IMR-90 (cell line): ENCODE measurements around the gene GTF2F2. TPM values are rescaled to one million over a fixed set of nuclear protein-coding genes. Genes with fewer than 3 reads are reported as not detected.

Experiments
- ATAC-seq: fragments of 200-7000 bp; cut with Tn5 transposase; 2 replicates; pipeline ENCODE4 v1.9.1; 2020; ENCODE audit warnings: low read depth, mild to moderate bottlenecking, moderate library complexity
- BruUV-seq: library from RNA; stranded (reverse); fragments of 400-500 nt; replicated peaks from 2 replicates; lab custom pipeline; 2021; lab: Mats Ljungman, UMichigan
- CTCF ChIA-PET: fragments of 300-600 bp; formaldehyde crosslinking; extraction: SDS; loops from one replicate; lab custom pipeline; 2021; ENCODE audit warnings: antibody characterized with exemption; lab: Yijun Ruan, JAX
- POLR2A ChIA-PET: fragments of 300-600 bp; sonication (Branson Sonifier 250); formaldehyde crosslinking; loops from one replicate; lab custom pipeline; 2022; ENCODE audit warnings: antibody characterized with exemption; ENCODE audit not compliant: unreplicated experiment; lab: Charles Lee
- DNase-seq: peaks from one replicate; pipeline ENCODE4 v3.0.0; 2013
- H2AFZ ChIP-seq: replicated peaks from 2 replicates; pipeline ENCODE3; 2013; ENCODE audit warnings: low read length, mild to moderate bottlenecking; ENCODE audit not compliant: poor library complexity
- H2AK5ac ChIP-seq: 2 replicates; pipeline ENCODE4 v1.6.1; 2013; ENCODE audit warnings: low read depth, low read length, inconsistent platforms
- H2AK9ac ChIP-seq: replicated peaks from 2 replicates; pipeline ENCODE3; 2013; ENCODE audit warnings: mild to moderate bottlenecking, low read depth, low read length, moderate library complexity; ENCODE audit not compliant: poor library complexity
- H2BK120ac ChIP-seq: 2 replicates; pipeline ENCODE4 v1.6.1; 2013; ENCODE audit warnings: low read depth, low read length, inconsistent platforms
- H2BK15ac ChIP-seq: 3 replicates; pipeline ENCODE4 v1.6.1; 2013; ENCODE audit warnings: low read depth, low read length, inconsistent platforms
- H2BK20ac ChIP-seq: 2 replicates; pipeline ENCODE4 v1.6.1; 2013; ENCODE audit warnings: low read depth, mild to moderate bottlenecking, inconsistent platforms, low read length, moderate library complexity
- H2BK5ac ChIP-seq: 2 replicates; pipeline ENCODE4 v1.6.1; 2013; ENCODE audit warnings: mild to moderate bottlenecking, low read depth, low read length, inconsistent platforms; ENCODE audit not compliant: poor library complexity, severe bottlenecking
- H3K14ac ChIP-seq: replicated peaks from 2 replicates; pipeline ENCODE4 v1.6.1; 2013; ENCODE audit warnings: low read depth, low read length, inconsistent platforms
- H3K18ac ChIP-seq: 2 replicates; pipeline ENCODE4 v1.6.1; 2013; ENCODE audit warnings: low read depth, low read length, control low read depth
- H3K23ac ChIP-seq: 2 replicates; pipeline ENCODE4 v1.6.1; 2013; ENCODE audit warnings: low read depth, low read length, inconsistent platforms
- H3K27ac ChIP-seq: 2 replicates; pipeline ENCODE4 v1.5.1; 2013; ENCODE audit warnings: mild to moderate bottlenecking, control low read depth, low read length; ENCODE audit not compliant: insufficient read depth
- H3K27me3 ChIP-seq: 2 replicates; pipeline ENCODE4 v1.6.1; 2013; ENCODE audit warnings: low read length; ENCODE audit not compliant: control insufficient read depth, insufficient read depth
- H3K36me3 ChIP-seq: 2 replicates; pipeline ENCODE4 v1.6.1; 2013; ENCODE audit warnings: low read length, mixed read lengths; ENCODE audit not compliant: control insufficient read depth, insufficient read depth
- H3K4ac ChIP-seq: 2 replicates; pipeline ENCODE4 v1.6.1; 2013; ENCODE audit warnings: low read depth, low read length, inconsistent platforms
- H3K4me1 ChIP-seq: 2 replicates; pipeline ENCODE4 v1.6.1; 2013; ENCODE audit warnings: low read length, mixed read lengths; ENCODE audit not compliant: control insufficient read depth, insufficient read depth
- H3K4me2 ChIP-seq: 2 replicates; pipeline ENCODE4 v1.6.1; 2013; ENCODE audit warnings: low read depth, mild to moderate bottlenecking, control low read depth, low read length, moderate library complexity
- H3K4me3 ChIP-seq: 2 replicates; pipeline ENCODE4 v1.5.1; 2013; ENCODE audit warnings: low read depth, mild to moderate bottlenecking, control low read depth, low read length, moderate library complexity; ENCODE audit not compliant: insufficient read depth
- H3K56ac ChIP-seq: 2 replicates; pipeline ENCODE4 v1.6.1; 2013; ENCODE audit warnings: low read length, inconsistent platforms; ENCODE audit not compliant: insufficient read depth; ENCODE audit errors: extremely low read depth
- H3K79me1 ChIP-seq, 2 experiments: 2 replicates each; pipeline ENCODE4 v1.6.1; 2013; ENCODE audit warnings: low read length in 2 of 2, inconsistent platforms in 1 of 2, low read depth in 1 of 2
- H3K9ac ChIP-seq: 2 replicates; pipeline ENCODE4 v1.6.1; 2013; ENCODE audit warnings: low read depth, low read length, control low read depth
- H3K9me1 ChIP-seq: 2 replicates; pipeline ENCODE4 v1.6.1; 2013; ENCODE audit warnings: low read length, inconsistent platforms; ENCODE audit not compliant: insufficient read depth
- H3K9me3 ChIP-seq: 2 replicates; pipeline ENCODE4 v1.6.1; 2013; ENCODE audit warnings: low read length; ENCODE audit not compliant: control insufficient read depth, insufficient read depth
- H4K20me1 ChIP-seq: 2 replicates; pipeline ENCODE4 v1.6.1; 2013; ENCODE audit warnings: low read length, inconsistent platforms; ENCODE audit not compliant: insufficient read depth
- H4K5ac ChIP-seq: 2 replicates; pipeline ENCODE4 v1.6.1; 2013; ENCODE audit warnings: mild to moderate bottlenecking, low read depth, low read length, control low read depth
- H4K8ac ChIP-seq, 2 experiments: 2 replicates each; pipeline ENCODE4 v1.6.1; 2013; ENCODE audit warnings: low read depth in 2 of 2, low read length in 2 of 2, control low read depth in 1 of 2, inconsistent platforms in 1 of 2
- H4K91ac ChIP-seq: 2 replicates; pipeline ENCODE4 v1.6.1; 2013; ENCODE audit warnings: low read depth, low read length, inconsistent platforms; ENCODE audit not compliant: insufficient read depth
- BHLHE40 ChIP-seq: fragments of 150-350 bp; IDR thresholded peaks from 2 replicates; pipeline ENCODE4 v1.6.1; 2016; ENCODE audit warnings: mild to moderate bottlenecking, low read depth, low read length
- CEBPB ChIP-seq: IDR thresholded peaks from 2 replicates; pipeline ENCODE4 v1.6.1; 2012; ENCODE audit warnings: low read depth, low read length, improper control_type of control experiment
- CHD1 ChIP-seq: IDR thresholded peaks from 2 replicates; pipeline ENCODE4 v1.6.1; 2012; ENCODE audit warnings: low read depth, low read length, improper control_type of control experiment
- CTCF ChIP-seq: conservative IDR thresholded peaks from 2 replicates; pipeline ENCODE4 v1.5.1; 2012; ENCODE audit warnings: mild to moderate bottlenecking, low read depth, low read length, improper control_type of control experiment
- FOS ChIP-seq: fragments of 150-350 bp; IDR thresholded peaks from 2 replicates; pipeline ENCODE4 v1.6.1; 2016; ENCODE audit warnings: low read depth, low read length
- MAZ ChIP-seq: IDR thresholded peaks from 2 replicates; pipeline ENCODE4 v1.6.1; 2012; ENCODE audit warnings: low read depth, mild to moderate bottlenecking, low read length, improper control_type of control experiment, moderate library complexity, borderline replicate concordance
- MXI1 ChIP-seq: IDR thresholded peaks from 2 replicates; pipeline ENCODE4 v1.6.1; 2012; ENCODE audit warnings: low read depth, mild to moderate bottlenecking, low read length, moderate library complexity, borderline replicate concordance
- POLR2A ChIP-seq: IDR thresholded peaks from 2 replicates; pipeline ENCODE4 v1.6.1; 2012; ENCODE audit warnings: mild to moderate bottlenecking, low read depth, low read length
- RCOR1 ChIP-seq: IDR thresholded peaks from 2 replicates; pipeline ENCODE4 v1.6.1; 2012; ENCODE audit warnings: mild to moderate bottlenecking, low read length, improper control_type of control experiment; ENCODE audit not compliant: insufficient replicate concordance
- RFX5 ChIP-seq: IDR thresholded peaks from 2 replicates; pipeline ENCODE4 v1.8.0; 2012; ENCODE audit warnings: low read depth, mild to moderate bottlenecking, low read length, moderate library complexity
- WGBS, 2 experiments: methylation state at CpG; one replicate each; pipeline versions ENCODE4 v1.1.5 to v1.1.7; 2013; ENCODE audit warnings: missing lambda C conversion rate in 2 of 2; ENCODE audit not compliant: insufficient read length in 1 of 2; ENCODE audit errors: extremely low coverage in 2 of 2; 5-methylcytosine and 5-hydroxymethylcytosine counted together
- dilution Hi-C: fragments of 300-500 bp; cut with HindIII; formaldehyde crosslinking; loops from one replicate; pipeline ENCODE4 v1.14.3; 2018; ENCODE audit warnings: low sequenced_read_pairs; ENCODE audit not compliant: unreplicated experiment
- in situ Hi-C: fragments of 300-500 bp; cut with MboI; formaldehyde crosslinking; loops from 3 replicates; pipeline ENCODE4 v1.14.3; 2019; ENCODE audit warnings: low sequenced_read_pairs, inconsistent platforms, mixed read lengths
- intact Hi-C: fragments of 100-400 bp; cut with micrococcal nuclease; formaldehyde crosslinking; loops from 2 replicates; pipeline ENCODE4 v1.10.0; 2022
- polyA plus RNA-seq, 3 experiments: library from polyadenylated mRNA; depleted of rRNA; stranded (reverse); fragments of >200 nt; gene quantifications; 2 replicates each; pipeline ENCODE4 v1.2.3, GENCODE V29; 2012; ENCODE audit warnings: low replicate concordance in 1 of 3
- total RNA-seq: library from RNA; depleted of rRNA; stranded (reverse); fragments of >200 nt; gene quantifications from 2 replicates; pipeline ENCODE4 v1.2.3, GENCODE V29; 2012
- TF ChIP-seq, protein P1 (sequence below): fragments of 150-350 bp; IDR thresholded peaks from 2 replicates; pipeline ENCODE4 v1.6.1; 2017; ENCODE audit warnings: mild to moderate bottlenecking, antibody characterized with exemption, low read length, low read depth

GTF2F2 gene
- total and polyA plus RNA-seq, 2 of the 4 experiments (the other 2 are of a cell fraction) = 16.5 to 21.0 TPM

DNA sequence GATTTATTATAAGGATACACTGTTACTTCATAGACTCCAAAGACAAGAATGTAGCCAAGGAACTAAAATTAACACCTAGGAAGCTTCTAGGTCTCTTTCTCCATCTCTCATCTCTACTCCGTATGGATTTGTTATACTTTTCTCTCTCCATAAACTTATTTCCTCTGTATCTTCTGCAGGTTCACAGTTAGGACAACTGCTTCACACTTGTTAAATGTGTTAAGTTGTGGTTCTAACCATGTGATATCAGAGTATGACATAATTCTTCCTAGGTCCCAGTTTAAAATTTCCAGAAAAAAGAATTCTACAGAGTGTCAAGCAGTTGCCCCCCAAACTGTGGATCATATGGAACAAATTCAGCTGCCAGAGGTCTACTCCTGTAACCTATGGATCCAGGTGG, 42.3 kb upstream of the GTF2F2 start:
- no peak overlapping the region for H4K91ac ChIP-seq
- no peak overlapping the region for H2AK5ac ChIP-seq
- WGBS, 2 experiments = no CpG with 5 or more reads among the region's 1 CpG
- intact Hi-C loops (no loop called here), dilution Hi-C loops (no loop called here), in situ Hi-C loops (no loop called here)
- ATAC-seq (no peak), DNase-seq (no peak)
- no peak overlapping the region for H2AFZ ChIP-seq
- TF ChIP-seq POLR2A (no peak), MXI1 (no peak), CEBPB (no peak), CHD1 (no peak), CTCF (no peak), MAZ (no peak), FOS (no peak), RFX5 (no peak), BHLHE40 (no peak), RCOR1 (no peak)
- TF ChIP-seq, protein P1, sequence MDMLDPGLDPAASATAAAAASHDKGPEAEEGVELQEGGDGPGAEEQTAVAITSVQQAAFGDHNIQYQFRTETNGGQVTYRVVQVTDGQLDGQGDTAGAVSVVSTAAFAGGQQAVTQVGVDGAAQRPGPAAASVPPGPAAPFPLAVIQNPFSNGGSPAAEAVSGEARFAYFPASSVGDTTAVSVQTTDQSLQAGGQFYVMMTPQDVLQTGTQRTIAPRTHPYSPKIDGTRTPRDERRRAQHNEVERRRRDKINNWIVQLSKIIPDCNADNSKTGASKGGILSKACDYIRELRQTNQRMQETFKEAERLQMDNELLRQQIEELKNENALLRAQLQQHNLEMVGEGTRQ = no peak
- no peaks in the 10 kb centered on the region for H3K9me1 ChIP-seq
- no peaks in the 10 kb centered on the region; the same call in 1 of the 2 replicates for H3K27me3 ChIP-seq
- no peak overlapping the region for H3K4ac ChIP-seq
- ChIA-PET CTCF (no interaction called here), POLR2A (no interaction called here)
- no peak overlapping the region for H3K27ac ChIP-seq
- H2BK15ac ChIP-seq = no peak overlapping the region
- no peak overlapping the region for H3K4me3 ChIP-seq
- no peak overlapping the region for H3K4me2 ChIP-seq
- H3K23ac ChIP-seq = no peak overlapping the region
- no peaks in the 10 kb centered on the region for H3K79me1 ChIP-seq
- no peak overlapping the region for H3K14ac ChIP-seq
- no peak overlapping the region for H2BK20ac ChIP-seq
- no peak overlapping the region for H3K9ac ChIP-seq
- H3K9me3 ChIP-seq = peaks cover 3% of the 10 kb centered on the region; the same call in 1 of the 2 replicates
- no peaks in the 10 kb centered on the region for H3K4me1 ChIP-seq
- no peaks in the 10 kb centered on the region for H3K36me3 ChIP-seq
- no peak overlapping the region for H2BK120ac ChIP-seq
- H2AK9ac ChIP-seq = no peak overlapping the region
- H4K8ac ChIP-seq = no peak overlapping the region
- no peak overlapping the region for H4K5ac ChIP-seq
- no peak overlapping the region for H3K56ac ChIP-seq
- no peak overlapping the region for H2BK5ac ChIP-seq
- H4K20me1 ChIP-seq = no peaks in the 10 kb centered on the region
- H3K18ac ChIP-seq = no peak overlapping the region
- no TSS peak for BruUV-seq
